PC-3 (cell line): ENCODE data around the gene KRT81. TPM values are rescaled to one million over a fixed set of nuclear protein-coding genes. Genes with fewer than 3 reads are reported as not detected.
A peak's percentile ranks its signal among the peaks of the same experiment; 100 is the strongest.

Experiments used
- ATAC-seq: fragments of 200-7000 bp; cut with Tn5 transposase; 2 replicates; pipeline ENCODE4 v1.9.1; 2020; ENCODE audit warnings: mild to moderate bottlenecking, moderate library complexity
- BruUV-seq: library from RNA; stranded (reverse); fragments of 400-500 nt; replicated peaks from 2 replicates; lab custom pipeline; 2021; lab: Mats Ljungman, UMichigan
- CTCF ChIA-PET: fragments of 300-600 bp; sonication (Branson Sonifier 250); formaldehyde crosslinking; loops from one replicate; lab custom pipeline; 2022; ENCODE audit warnings: antibody characterized with exemption; lab: Charles Lee
- POLR2A ChIA-PET: fragments of 300-600 bp; sonication (Branson Sonifier 250); formaldehyde crosslinking; loops from one replicate; lab custom pipeline; 2022; ENCODE audit warnings: antibody characterized with exemption; ENCODE audit not compliant: unreplicated experiment; lab: Charles Lee
- DNase-seq: peaks from one replicate; pipeline ENCODE4 v3.0.0-alpha.2; 2015
- H2AFZ ChIP-seq: fragments of 300-600 bp; sonication (generic); 2 replicates; pipeline ENCODE4 v1.6.0; 2016; ENCODE audit warnings: antibody characterized with exemption, low read length
- H3F3A ChIP-seq: fragments of 300-600 bp; sonication (generic); one replicate; pipeline ENCODE4 v1.6.0; 2017; ENCODE audit warnings: antibody characterized with exemption, low read length, control low read depth, mild to moderate bottlenecking; ENCODE audit not compliant: unreplicated experiment
- H3K27ac ChIP-seq: fragments of 300-600 bp; sonication (generic); 2 replicates; pipeline ENCODE4 v1.5.1; 2016; ENCODE audit warnings: mild to moderate bottlenecking, low read length
- H3K27me3 ChIP-seq: fragments of 300-600 bp; sonication (generic); 2 replicates; pipeline ENCODE4 v1.6.1; 2016; ENCODE audit warnings: low read length, mixed read lengths
- H3K36me3 ChIP-seq: fragments of 300-600 bp; sonication (generic); 2 replicates; pipeline ENCODE4 v1.6.1; 2016; ENCODE audit warnings: low read depth, mixed run types, low read length, mixed read lengths
- H3K4me1 ChIP-seq: fragments of 300-600 bp; sonication (generic); 2 replicates; pipeline ENCODE4 v1.5.1; 2016; ENCODE audit warnings: low read length; ENCODE audit not compliant: insufficient read depth
- H3K4me2 ChIP-seq: fragments of 300-600 bp; sonication (generic); 2 replicates; pipeline ENCODE4 v1.6.0; 2016; ENCODE audit warnings: low read length
- H3K4me3 ChIP-seq: fragments of 300-600 bp; sonication (generic); 2 replicates; pipeline ENCODE4 v1.5.1; 2016; ENCODE audit warnings: mild to moderate bottlenecking, low read length, mixed read lengths
- H3K79me2 ChIP-seq: fragments of 300-600 bp; sonication (generic); 2 replicates; pipeline ENCODE4 v1.6.1; 2017; ENCODE audit warnings: low read length, mixed read lengths
- H3K9ac ChIP-seq: fragments of 300-600 bp; sonication (generic); 2 replicates; pipeline ENCODE4 v1.6.0; 2016; ENCODE audit warnings: mild to moderate bottlenecking, low read length
- H3K9me2 ChIP-seq: fragments of 300-600 bp; sonication (generic); replicated peaks from 2 replicates; pipeline ENCODE4 v1.6.1; 2016; ENCODE audit warnings: mixed run types, low read length, mixed read lengths
- H3K9me3 ChIP-seq: fragments of 300-600 bp; sonication (generic); 2 replicates; pipeline ENCODE4 v1.6.1; 2016; ENCODE audit warnings: low read length, mixed read lengths
- H4K20me1 ChIP-seq: fragments of 300-600 bp; sonication (generic); 2 replicates; pipeline ENCODE4 v1.6.1; 2016; ENCODE audit warnings: low read length, mixed read lengths
- CTCF ChIP-seq: fragments of 300-600 bp; sonication (generic); conservative IDR thresholded peaks from 2 replicates; pipeline ENCODE4 v1.5.1; 2017; ENCODE audit warnings: antibody characterized with exemption, low read depth, mild to moderate bottlenecking, low read length
- EZH2 ChIP-seq: fragments of 300-600 bp; sonication (generic); IDR thresholded peaks from one replicate; pipeline ENCODE4 v1.6.1; 2017; ENCODE audit warnings: antibody characterized with exemption, mild to moderate bottlenecking, low read length; ENCODE audit not compliant: unreplicated experiment
- EZH2phosphoT487 ChIP-seq: fragments of 300-600 bp; sonication (generic); IDR thresholded peaks from 2 replicates; pipeline ENCODE4 v1.6.1; 2018; ENCODE audit warnings: mild to moderate bottlenecking, antibody characterized with exemption, low read length, borderline replicate concordance
- intact Hi-C: fragments of 100-400 bp; cut with micrococcal nuclease; formaldehyde crosslinking; loops from 2 replicates; pipeline ENCODE4 v1.9.0; 2023
- total RNA-seq: library from RNA; depleted of rRNA; stranded (reverse); fragments of >200 nt; gene quantifications from 2 replicates; pipeline ENCODE4 v1.2.3, GENCODE V29; 2014

KRT81 gene
- total RNA-seq, 1 experiment from 2014 or later: 1,688 TPM

GRCh38 chr12:52238916-52239646, 52.3 kb downstream of the KRT81 start:
- H3K4me3 ChIP-seq: no peak overlapping the region
- H3K27me3 ChIP-seq: no peaks in the 10 kb centered on the region
- CTCF ChIA-PET: no interaction called here
- DNase-seq (peak; percentile 17), ATAC-seq (no peak)
- POLR2A ChIA-PET: interaction anchor here (0.6 to 1.3 kb wide), 2 partner anchors 39 to 94 kb away, joined by 3 to 8 read pairs; no protein-coding TSS in a partner anchor
- no peaks in the 10 kb centered on the region for H3K9me3 ChIP-seq
- peaks cover 30% of the 10 kb centered on the region for H4K20me1 ChIP-seq
- H3F3A ChIP-seq: peaks cover 30% of the 10 kb centered on the region
- H3K9me2 ChIP-seq: no peaks in the 10 kb centered on the region
- no TSS peak for BruUV-seq
- peaks cover 41% of the 10 kb centered on the region for H3K79me2 ChIP-seq
- TF ChIP-seq EZH2phosphoT487: no peak
- TF ChIP-seq CTCF: no peak
- no peak for TF ChIP-seq EZH2
- H3K9ac ChIP-seq: no peak overlapping the region
- H2AFZ ChIP-seq: no peak overlapping the region
- H3K36me3 ChIP-seq: peaks cover 78% of the 10 kb centered on the region
- H3K4me2 ChIP-seq: peak overlapping the region; percentile 27; the same call in 1 of the 2 replicates
- intact Hi-C loops: no loop called here
- H3K4me1 ChIP-seq: peaks cover 88% of the 10 kb centered on the region
- peak overlapping the region; percentile 91 for H3K27ac ChIP-seq

GRCh38 chr12:52238207-52238840, 53.0 kb downstream of the KRT81 start:
- ChIA-PET CTCF (interaction anchor here (2.2 kb wide), 1 partner anchor 41 kb away, joined by 8 read pairs; no protein-coding TSS in a partner anchor), POLR2A (interaction anchor here (0.5 to 1.3 kb wide), 3 partner anchors 40 to 91 kb away, joined by 3 to 8 read pairs (median 8); no protein-coding TSS in a partner anchor)
- Histone ChIP-seq H3K36me3 (peaks cover 80% of the 10 kb centered on the region), H3K4me1 (peaks cover 81% of the 10 kb centered on the region), H3K27me3 (no peaks in the 10 kb centered on the region), H4K20me1 (peaks cover 36% of the 10 kb centered on the region), H3K27ac (peak overlapping the region; percentile 91; the same call in 1 of the 2 replicates), H3K9me2 (no peaks in the 10 kb centered on the region), H3K4me2 (peak overlapping the region; percentile 99; the same call in 1 of the 2 replicates), H3K79me2 (peaks cover 49% of the 10 kb centered on the region), H3K9ac (no peak overlapping the region), H2AFZ (no peak overlapping the region), H3K9me3 (no peaks in the 10 kb centered on the region), H3K4me3 (no peak overlapping the region), H3F3A (peaks cover 30% of the 10 kb centered on the region)
- no TSS peak for BruUV-seq
- TF ChIP-seq CTCF (no peak), EZH2 (no peak)
- intact Hi-C loops: no loop called here
- ATAC-seq (no peak), DNase-seq (peak; percentile 35)
